8988T (cell line): ENCODE results near the gene FBXW10.
"Not testable (repeated sequence)": the region's sequence is repeated elsewhere in the genome, so short reads cannot be mapped to it uniquely, and the experiment has no call there.

Source experiments
- DNase-seq: peaks from one replicate; pipeline ENCODE4 v3.0.0; 2011

Gene FBXW10

GRCh38 chr17:18755969-18756368 lies 12.1 kb downstream of the FBXW10 start:
- DNase-seq = not testable (repeated sequence)

GRCh38 chr17:18757368-18758044 lies 13.7 kb downstream of the FBXW10 start:
- not testable (repeated sequence) for DNase-seq

GRCh38 chr17:18758344-18758743 lies 14.5 kb downstream of the FBXW10 start:
- DNase-seq = not testable (repeated sequence)

- DNase-seq = not testable (repeated sequence)
Measured at GRCh38 chr17:18760221-18760620, 16.4 kb downstream of the FBXW10 start.

GRCh38 chr17:18770572-18770971 lies 26.7 kb downstream of the FBXW10 start:
- DNase-seq = not testable (repeated sequence)

GRCh38 chr17:18771066-18771465 lies 27.2 kb downstream of the FBXW10 start:
- not testable (repeated sequence) for DNase-seq

GRCh38 chr17:18772471-18772870 lies 28.6 kb downstream of the FBXW10 start:
- no peak for DNase-seq

GRCh38 chr17:18780991-18781718 lies 37.3 kb downstream of the FBXW10 start, which contains the start of gene TVP23B:
Gene TVP23B (plus strand): TSS chr17:18781183. CDS start chr17:18781294, 111 bp downstream.
- peak; percentile 24 for DNase-seq

- DNase-seq = not testable (repeated sequence)
Measured at GRCh38 chr17:18781805-18782204, 38.0 kb downstream of the FBXW10 start.

- DNase-seq = not testable (repeated sequence)
Measured at GRCh38 chr17:18785933-18786332, 42.1 kb downstream of the FBXW10 start.

GRCh38 chr17:18786890-18787289 lies 43.0 kb downstream of the FBXW10 start:
- DNase-seq = not testable (repeated sequence)

- not testable (repeated sequence) for DNase-seq
Measured at GRCh38 chr17:18791402-18791801, 47.5 kb downstream of the FBXW10 start.

GRCh38 chr17:18794841-18795240 lies 51.0 kb downstream of the FBXW10 start:
- not testable (repeated sequence) for DNase-seq

- DNase-seq = not testable (repeated sequence)
Measured at GRCh38 chr17:18796887-18797286, 53.0 kb downstream of the FBXW10 start.

GRCh38 chr17:18803458-18804245 lies 59.8 kb downstream of the FBXW10 start:
- not testable (repeated sequence) for DNase-seq

GRCh38 chr17:18815924-18816323 lies 72.1 kb downstream of the FBXW10 start:
- DNase-seq = not testable (repeated sequence)

- not testable (repeated sequence) for DNase-seq
Measured at GRCh38 chr17:18816489-18817371, 72.9 kb downstream of the FBXW10 start.

GRCh38 chr17:18821430-18821829 lies 77.6 kb downstream of the FBXW10 start:
- not testable (repeated sequence) for DNase-seq

- not testable (repeated sequence) for DNase-seq
Measured at GRCh38 chr17:18827613-18828012, 83.8 kb downstream of the FBXW10 start.
